ENCODE data around the gene ATXN10. TPM values are rescaled to one million over a fixed set of nuclear protein-coding genes. Genes with fewer than 3 reads are reported as not detected.

The ATXN10 gene
- total and polyA plus RNA-seq, 10 of the 15 experiments (the other 5 are each of a cell fraction or from before 2014, with no cell fraction given): 29.2 to 249 (median 146) TPM

GRCh38 chr22:45650721-45651120 lies 20.9 kb upstream of the ATXN10 start (continued):
- TF ChIP-seq ATF2 (IDR thresholded peaks at IDR 0.05; ENCODE audit: low read length): no peak
- no peak for TF ChIP-seq SUPT20H (IDR thresholded peaks at IDR 0.05; ENCODE audit: borderline replicate concordance, control insufficient read depth, low read depth, low read length)
- no peak for TF ChIP-seq HDAC6 (IDR thresholded peaks at IDR 0.05; ENCODE audit: unreplicated experiment)
- no peak for TF ChIP-seq JUNB (IDR thresholded peaks at IDR 0.05)
- TF ChIP-seq ZBTB33 (IDR thresholded peaks at IDR 0.05): no peak

- BruUV-seq (replicated peaks): no TSS peak
- ChIA-PET RAD21 (ENCODE audit: unreplicated experiment) (no interaction called here), SMC1A (ENCODE audit: uncharacterized antibody, unreplicated experiment) (no interaction called here), CTCF (no interaction called here), POLR2A (no interaction called here)
- intact Hi-C loops (cut with micrococcal nuclease; ENCODE audit: unreplicated experiment) (no loop called here), in situ Hi-C loops (cut with MboI) (no loop called here)
- no peaks in the 10 kb centered on the region for H4K20me1 ChIP-seq (ENCODE audit: control insufficient read depth, insufficient read depth)
- ATAC-seq (no peak), FAIRE-seq (no peak), DNase-seq (ENCODE audit: low read depth, low spot score) (no peak)
- no peak overlapping the region for H3K4me2 ChIP-seq (ENCODE audit: control insufficient read depth, insufficient read depth)
- 52% methylated on average over 11 of the region's 11 CpGs for WGBS (ENCODE audit: insufficient coverage, insufficient replicate concordance, low lambda C conversion rate, missing lambda C conversion rate)
- no peaks in the 10 kb centered on the region for H3K9me3 ChIP-seq (replicated peaks; ENCODE audit: control insufficient read depth, insufficient read depth, low read length)
- H3K4me1 ChIP-seq (ENCODE audit: control insufficient read depth, insufficient read depth, low read length): no peaks in the 10 kb centered on the region
- H3K9ac ChIP-seq (ENCODE audit: control insufficient read depth, insufficient read depth, low read length): no peak overlapping the region
- H3K36me3 ChIP-seq (ENCODE audit: control insufficient read depth in 2 of 2, insufficient read depth in 2 of 2, low read length in 1 of 2): no peaks in the 10 kb centered on the region
- H3K79me2 ChIP-seq (ENCODE audit: control insufficient read depth, insufficient read depth, low read length): no peaks in the 10 kb centered on the region
- H3K27me3 ChIP-seq (replicated peaks in 1 of 2; ENCODE audit: control insufficient read depth in 2 of 2, insufficient read depth in 2 of 2, low read length in 1 of 2): no peaks in the 10 kb centered on the region
- H3K4me3 ChIP-seq: no peak overlapping the region
- H2AFZ ChIP-seq (ENCODE audit: control insufficient read depth, low read depth, low read length): no peak overlapping the region
- H3K27ac ChIP-seq (ENCODE audit: control insufficient read depth, insufficient read depth): no peak overlapping the region
- TF ChIP-seq NFYA (IDR thresholded peaks at IDR 0.05; ENCODE audit: borderline replicate concordance, low read depth, low read length) (no peak), CHD4 (IDR thresholded peaks at IDR 0.05) (no peak), E2F8 (IDR thresholded peaks at IDR 0.05; ENCODE audit: low read depth, partially characterized antibody) (no peak), CBX5 (IDR thresholded peaks at IDR 0.05; ENCODE audit: low read depth) (no peak), NR2C2 (IDR thresholded peaks at IDR 0.05; ENCODE audit: borderline replicate concordance, control insufficient read depth, insufficient read length, low read depth) (no peak), TAF1 (IDR thresholded peaks at IDR 0.05; ENCODE audit: borderline replicate concordance, low read depth, low read length) (no peak), SKIL (IDR thresholded peaks at IDR 0.05; ENCODE audit: low read depth, poor library complexity, severe bottlenecking) (no peak), CHD1 (IDR thresholded peaks at IDR 0.05; ENCODE audit: low read depth, low read length) (no peak)
These were observed 19.6 kb upstream of the ATXN10 start for GRCh38 chr22:45651931-45652528.

Data from GM12878 (cell line).